Heart left ventricle (tissue), 13 donors: Measurements from ENCODE around the gene PACSIN1.

Experiments used
- POLR2A ChIP-seq, 2 donors: fragments of 450-650 bp; IDR thresholded peaks; one replicate each; pipeline ENCODE4 v1.6.1; 2017; ENCODE audit warnings: antibody characterized with exemption in 2 of 2, mild to moderate bottlenecking in 2 of 2, moderate library complexity in 2 of 2
- TF ChIP-seq, protein P1 (sequence below), 12 donors: fragments of 200-600 bp; sonication (generic) in 4 of 12; IDR thresholded peaks; one replicate each; pipeline versions ENCODE4 v1.5.0 to v1.8.0; 2018 to 2022; ENCODE audit warnings: antibody characterized with exemption in 12 of 12, mild to moderate bottlenecking in 5 of 12
- donor health status: ischemic (EF 13 %, LVEDD 7.1; RV severe dilation, severe dysfunction).
- donor health status: DM: no; HTN: yes; CAD: no.
- donor health status: DM: no; HTN: no; CAD: no.
- donor health status: ischemic (EF 25% LVEDD 6.9; RV normal size, moderate dysfunction).
- donor health status: ischemic (EF 25% LVEDD 5.7; RV mildly dilated, moderate dysfunction).
- donor health status: ischemic (EF 35%, LVEDD 5.7; RV mildly dilated, moderate dysfunction).
- donor health status: nonischemic (EF 11% LVEDD 7.7; RV severe dilation, severe dysfunction).
- donor health status: DM: yes; HTN: yes; CAD: no.
- donor health status: PGD.
- donor health status: ischemic (EF 29% LVEDD 5.4; RV normal size, mild dysfunction).
- donor health status: nonischemic (EF 23%, LVEDD 6.1; RV moderate dilation, normal function).

DNA sequence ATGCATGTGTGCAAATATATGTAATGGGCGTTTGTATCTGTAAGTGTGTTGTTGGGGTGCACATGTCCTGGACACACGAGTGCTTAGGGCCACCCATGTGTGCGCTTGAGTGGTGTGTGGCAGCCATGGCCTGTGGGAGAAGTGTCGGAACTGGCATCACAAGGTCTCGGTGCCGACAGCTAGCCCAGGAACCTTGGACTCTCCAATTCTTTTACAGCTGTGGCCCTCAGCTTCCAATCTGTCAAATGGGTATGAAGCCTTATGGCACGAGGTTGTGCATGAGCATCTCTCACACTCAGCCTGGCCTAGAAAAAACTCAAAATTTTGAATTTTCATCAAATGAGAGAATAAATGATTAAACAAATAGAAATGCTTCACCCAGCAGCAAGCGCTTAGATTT lies 48.2 kb downstream of the PACSIN1 start:
- TF ChIP-seq, protein P1, sequence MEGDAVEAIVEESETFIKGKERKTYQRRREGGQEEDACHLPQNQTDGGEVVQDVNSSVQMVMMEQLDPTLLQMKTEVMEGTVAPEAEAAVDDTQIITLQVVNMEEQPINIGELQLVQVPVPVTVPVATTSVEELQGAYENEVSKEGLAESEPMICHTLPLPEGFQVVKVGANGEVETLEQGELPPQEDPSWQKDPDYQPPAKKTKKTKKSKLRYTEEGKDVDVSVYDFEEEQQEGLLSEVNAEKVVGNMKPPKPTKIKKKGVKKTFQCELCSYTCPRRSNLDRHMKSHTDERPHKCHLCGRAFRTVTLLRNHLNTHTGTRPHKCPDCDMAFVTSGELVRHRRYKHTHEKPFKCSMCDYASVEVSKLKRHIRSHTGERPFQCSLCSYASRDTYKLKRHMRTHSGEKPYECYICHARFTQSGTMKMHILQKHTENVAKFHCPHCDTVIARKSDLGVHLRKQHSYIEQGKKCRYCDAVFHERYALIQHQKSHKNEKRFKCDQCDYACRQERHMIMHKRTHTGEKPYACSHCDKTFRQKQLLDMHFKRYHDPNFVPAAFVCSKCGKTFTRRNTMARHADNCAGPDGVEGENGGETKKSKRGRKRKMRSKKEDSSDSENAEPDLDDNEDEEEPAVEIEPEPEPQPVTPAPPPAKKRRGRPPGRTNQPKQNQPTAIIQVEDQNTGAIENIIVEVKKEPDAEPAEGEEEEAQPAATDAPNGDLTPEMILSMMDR (IDR thresholded peaks at IDR 0.05): no peak
- no peak for TF ChIP-seq POLR2A (IDR thresholded peaks at IDR 0.05)
